BE2C (cell line): ENCODE data around the gene VIPR1.

ENCODE experiments used
- DNase-seq: peaks from one replicate; pipeline ENCODE4 v3.0.0-alpha.2; 2020
- H3K27me3 ChIP-seq: fragments of 250-450 bp; sonication (Bioruptor Pico); 2 replicates; pipeline ENCODE4 v1.5.1; 2020; ENCODE audit warnings: mild to moderate bottlenecking
- H3K36me3 ChIP-seq: fragments of 250-450 bp; sonication (Bioruptor Pico); 2 replicates; pipeline ENCODE4 v1.5.1; 2020; ENCODE audit warnings: mild to moderate bottlenecking
- H3K4me1 ChIP-seq: fragments of 250-450 bp; sonication (Bioruptor Pico); 2 replicates; pipeline ENCODE4 v1.5.1; 2020
- H3K4me3 ChIP-seq: 2 replicates; pipeline ENCODE4 v1.5.1; 2011; ENCODE audit warnings: low read depth, low read length
- H3K9me3 ChIP-seq: fragments of 250-450 bp; sonication (Bioruptor Pico); 2 replicates; pipeline ENCODE4 v1.5.1; 2020
- CTCF ChIP-seq: IDR thresholded peaks from 2 replicates; pipeline ENCODE4 v1.5.1; 2012; ENCODE audit warnings: mild to moderate bottlenecking, low read depth, low read length

The VIPR1 gene

GRCh38 chr3:42505128-42505848 lies 2.8 kb downstream of the VIPR1 start:
- Histone ChIP-seq H3K27me3 (peaks cover 17% of the 10 kb centered on the region), H3K36me3 (no peaks in the 10 kb centered on the region), H3K4me1 (no peaks in the 10 kb centered on the region), H3K4me3 (no peak overlapping the region), H3K9me3 (no peaks in the 10 kb centered on the region)
- DNase-seq = no peak
- no peak for TF ChIP-seq CTCF

- H3K36me3 ChIP-seq = no peaks in the 10 kb centered on the region
- H3K9me3 ChIP-seq = no peaks in the 10 kb centered on the region
- TF ChIP-seq CTCF = no peak
- no peaks in the 10 kb centered on the region for H3K4me1 ChIP-seq
- H3K4me3 ChIP-seq = no peak overlapping the region
- H3K27me3 ChIP-seq = peaks cover 12% of the 10 kb centered on the region
- DNase-seq = no peak
These were observed 3.5 kb downstream of the VIPR1 start for GRCh38 chr3:42505849-42506410.

- Histone ChIP-seq H3K4me1 (no peaks in the 10 kb centered on the region), H3K27me3 (no peaks in the 10 kb centered on the region; the same call in 1 of the 2 replicates), H3K9me3 (no peaks in the 10 kb centered on the region), H3K4me3 (no peak overlapping the region), H3K36me3 (no peaks in the 10 kb centered on the region)
- TF ChIP-seq CTCF = no peak
- no peak for DNase-seq
These were observed 4.8 kb downstream of the VIPR1 start for GRCh38 chr3:42507252-42507651.

- Histone ChIP-seq H3K4me1 (no peaks in the 10 kb centered on the region), H3K4me3 (no peak overlapping the region), H3K9me3 (no peaks in the 10 kb centered on the region), H3K36me3 (no peaks in the 10 kb centered on the region), H3K27me3 (no peaks in the 10 kb centered on the region)
- no peak for TF ChIP-seq CTCF
- no peak for DNase-seq
These were observed 5.4 kb downstream of the VIPR1 start for GRCh38 chr3:42507761-42508335.

- TF ChIP-seq CTCF = no peak
- DNase-seq = no peak
- Histone ChIP-seq H3K27me3 (no peaks in the 10 kb centered on the region), H3K36me3 (no peaks in the 10 kb centered on the region), H3K4me1 (no peaks in the 10 kb centered on the region), H3K4me3 (no peak overlapping the region), H3K9me3 (no peaks in the 10 kb centered on the region)
These were observed 6.1 kb downstream of the VIPR1 start for GRCh38 chr3:42508562-42508961.

- Histone ChIP-seq H3K27me3 (no peaks in the 10 kb centered on the region), H3K36me3 (no peaks in the 10 kb centered on the region), H3K4me3 (no peak overlapping the region), H3K4me1 (no peaks in the 10 kb centered on the region), H3K9me3 (no peaks in the 10 kb centered on the region)
- no peak for DNase-seq
- no peak for TF ChIP-seq CTCF
These were observed 6.7 kb downstream of the VIPR1 start for GRCh38 chr3:42509111-42509510.
